Stimulated activated CD8-positive, alpha-beta memory T cell treated with anti-CD3 and anti-CD28 coated beads, Interleukin-7, amount 100 ng/mL, for 4 hours (primary cell): Measurements from ENCODE around the gene AOPEP.
"Not testable (repeated sequence)": the region's sequence is repeated elsewhere in the genome, so short reads cannot be mapped to it uniquely, and the experiment has no call there.

ENCODE experiments used
- DNase-seq, 2 donors: peaks; one replicate each; pipeline ENCODE4 v3.0.0-alpha.2; 2020; ENCODE audit warnings: low read depth in 2 of 2

The AOPEP gene

GRCh38 chr9:95014917-95015316, 288.4 kb downstream of the AOPEP start:
- DNase-seq = no peak

DNA sequence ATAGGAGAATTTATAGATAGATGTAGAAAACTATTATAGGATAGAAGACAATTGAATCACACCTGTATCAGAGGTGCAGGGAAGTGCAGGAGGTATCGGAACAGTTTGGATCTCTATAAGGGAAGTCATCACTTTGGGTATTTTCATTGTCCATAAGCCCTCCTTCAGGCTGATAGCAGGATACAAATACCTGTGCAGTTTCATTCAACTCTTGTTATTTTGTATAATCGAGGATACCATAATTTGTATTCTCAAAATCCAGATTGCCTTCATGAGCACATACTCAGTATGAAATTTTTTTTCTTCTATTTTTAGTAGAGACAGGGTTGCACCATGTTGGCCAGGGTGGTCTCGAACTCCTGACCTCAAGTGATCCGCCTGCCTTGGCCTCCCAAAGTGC, 289.1 kb downstream of the AOPEP start:
- DNase-seq = no peak

GRCh38 chr9:95017062-95017461, 290.6 kb downstream of the AOPEP start:
- no peak for DNase-seq

GRCh38 chr9:95017661-95018060, 291.2 kb downstream of the AOPEP start:
- DNase-seq = no peak

GRCh38 chr9:95018099-95018936, 291.8 kb downstream of the AOPEP start:
- no peak for DNase-seq

- DNase-seq = not testable (repeated sequence)
Observed at GRCh38 chr9:95020644-95021043, 294.1 kb downstream of the AOPEP start.

GRCh38 chr9:95021166-95021886, 294.8 kb downstream of the AOPEP start:
- DNase-seq = no peak

DNA sequence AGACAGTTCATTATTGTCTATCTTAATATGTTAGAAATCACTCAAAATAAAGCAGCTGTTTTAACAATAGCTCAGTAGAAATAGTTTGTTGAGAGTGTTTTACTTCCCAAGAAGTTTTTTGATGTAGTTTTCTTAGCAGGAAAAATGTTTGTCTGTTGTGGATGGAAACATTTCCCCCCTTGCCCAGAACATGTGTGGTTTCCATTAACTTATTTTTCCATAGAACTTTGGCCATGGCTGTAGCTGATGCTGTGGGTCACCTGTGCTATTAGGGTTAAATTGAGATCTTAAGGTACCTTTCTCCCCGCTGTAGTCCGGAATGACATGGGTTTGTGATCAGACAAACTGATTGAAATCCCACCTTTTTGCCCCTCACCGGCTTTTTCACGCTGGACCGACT, 296.2 kb downstream of the AOPEP start:
- DNase-seq = no peak

DNA sequence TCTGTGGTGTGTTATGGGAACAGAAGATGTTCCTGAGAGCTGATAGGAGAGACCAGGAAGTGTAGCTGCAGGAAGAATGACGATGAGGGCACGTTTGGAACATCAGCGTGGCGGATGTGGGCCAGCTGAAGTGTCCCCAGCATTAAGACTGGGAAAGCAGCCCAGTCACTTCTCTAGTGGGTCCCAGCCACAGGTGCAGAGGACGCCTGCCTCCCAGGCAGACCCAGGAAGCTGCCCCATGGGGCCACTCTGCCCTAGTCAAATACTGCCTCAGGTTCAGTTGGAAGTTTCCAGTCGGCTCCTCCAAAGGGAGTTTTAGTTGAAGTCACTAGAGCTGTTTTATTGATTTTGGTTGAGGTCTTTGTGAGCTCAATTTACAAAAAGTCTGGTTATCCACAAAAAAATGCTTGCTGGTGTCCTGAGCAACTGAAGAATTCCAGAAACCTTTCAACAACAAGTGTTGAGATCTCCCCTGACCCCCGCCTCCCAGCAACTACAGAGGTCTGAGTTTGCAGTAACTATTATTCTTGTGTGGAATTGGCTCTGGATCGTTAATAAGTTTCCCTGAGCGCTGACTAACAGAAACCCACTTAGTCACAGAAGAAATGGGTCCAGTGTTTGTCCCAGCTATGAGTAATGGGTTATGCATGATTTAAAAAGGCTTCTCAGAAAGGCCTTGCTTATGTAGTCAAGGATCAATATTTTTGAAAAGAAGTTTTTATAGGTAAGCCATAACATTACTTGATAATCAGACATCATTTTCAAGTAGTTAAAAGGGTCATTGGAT, 296.9 kb downstream of the AOPEP start:
- no peak for DNase-seq

GRCh38 chr9:95024097-95024671, 297.7 kb downstream of the AOPEP start:
- DNase-seq = no peak

DNA sequence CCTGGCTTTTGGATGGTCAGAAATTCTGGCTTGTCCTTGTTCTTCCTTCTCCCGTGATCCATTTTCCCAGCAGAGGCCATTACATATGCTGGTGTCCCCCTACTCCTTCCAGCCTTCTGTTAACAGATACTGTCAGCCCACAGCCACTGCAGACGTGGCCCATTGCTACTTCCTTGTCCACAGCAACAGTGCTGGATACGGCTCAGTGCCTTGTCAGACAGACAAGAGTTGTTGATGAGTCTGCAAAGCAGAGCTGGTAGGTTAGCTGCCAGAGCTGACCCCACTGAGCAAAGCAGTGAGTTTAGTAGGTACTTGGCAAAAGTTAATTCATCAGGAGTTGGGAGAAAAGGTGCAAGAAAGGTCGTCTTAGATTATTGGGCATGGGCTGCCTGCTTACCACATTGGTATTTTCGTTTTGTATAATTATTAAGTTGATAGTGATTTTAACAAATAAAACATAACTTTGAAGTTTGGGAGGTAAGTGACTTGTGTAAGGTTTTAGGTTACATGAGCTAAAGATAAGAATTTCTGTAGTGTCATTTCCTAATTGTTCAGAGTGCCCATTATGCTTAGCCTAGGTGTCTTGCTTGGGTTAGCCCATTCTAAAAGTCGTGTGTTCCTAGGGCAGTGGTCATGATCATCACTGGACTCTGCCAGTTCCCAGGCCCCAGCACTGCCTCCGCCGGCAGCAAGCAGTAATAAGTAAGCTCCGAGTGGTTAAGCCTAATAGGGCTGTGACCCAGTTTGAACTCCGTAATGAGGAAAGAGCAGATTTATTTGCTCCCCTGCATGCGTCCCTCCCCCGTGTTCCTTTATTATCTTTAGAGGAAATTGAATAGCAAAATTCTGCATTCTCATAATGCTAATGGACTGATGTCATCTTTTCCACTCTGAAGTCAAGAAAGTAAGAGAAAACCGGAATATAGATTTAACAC, 299.0 kb downstream of the AOPEP start:
- no peak for DNase-seq

- DNase-seq = no peak
Observed at GRCh38 chr9:95026148-95026524, 299.6 kb downstream of the AOPEP start.

- no peak for DNase-seq
Observed at GRCh38 chr9:95027914-95028852, 301.7 kb downstream of the AOPEP start.

- no peak for DNase-seq
Observed at GRCh38 chr9:95028853-95029219, 302.3 kb downstream of the AOPEP start.

DNA sequence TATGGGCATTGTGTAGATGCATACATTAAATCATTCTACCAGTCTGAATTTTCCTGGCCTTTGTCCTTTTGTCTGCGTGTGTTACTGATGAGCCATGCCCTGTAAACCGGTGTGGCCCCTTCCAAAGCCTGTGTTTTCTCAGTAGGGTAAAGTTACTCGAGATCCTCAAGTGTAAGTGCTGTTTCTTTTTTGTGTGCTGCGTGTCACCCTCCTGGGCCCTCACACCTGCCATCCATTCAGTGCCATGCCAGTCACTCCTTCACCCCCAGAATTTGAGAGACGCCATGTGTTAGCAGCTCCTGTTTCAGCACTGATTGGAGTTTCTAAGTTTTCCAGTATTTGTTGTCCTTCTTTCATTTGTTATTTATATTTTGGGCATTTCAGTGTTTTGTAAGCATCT, 302.8 kb downstream of the AOPEP start:
- no peak for DNase-seq

DNA sequence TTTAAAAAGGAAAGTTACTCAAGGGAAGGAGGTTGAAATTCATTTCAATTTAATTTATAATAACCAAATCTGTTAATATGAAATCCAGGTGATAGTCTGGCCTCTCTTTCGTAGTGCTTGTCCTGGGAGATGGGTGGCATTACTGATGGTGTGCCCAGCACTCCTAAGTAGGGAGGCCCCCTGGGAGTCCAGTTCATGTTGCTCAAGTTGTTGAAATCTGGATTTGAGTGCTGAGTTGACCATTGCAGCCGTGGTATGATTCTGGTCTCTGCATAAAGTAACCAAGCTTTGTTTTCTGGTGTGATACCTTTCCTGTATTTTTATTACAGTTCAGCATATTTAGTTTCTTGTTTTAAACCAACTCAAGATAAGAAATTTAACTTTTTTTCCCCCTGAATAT, 303.2 kb downstream of the AOPEP start:
- no peak for DNase-seq

- no peak for DNase-seq
Observed at GRCh38 chr9:95030344-95030743, 303.8 kb downstream of the AOPEP start.

DNA sequence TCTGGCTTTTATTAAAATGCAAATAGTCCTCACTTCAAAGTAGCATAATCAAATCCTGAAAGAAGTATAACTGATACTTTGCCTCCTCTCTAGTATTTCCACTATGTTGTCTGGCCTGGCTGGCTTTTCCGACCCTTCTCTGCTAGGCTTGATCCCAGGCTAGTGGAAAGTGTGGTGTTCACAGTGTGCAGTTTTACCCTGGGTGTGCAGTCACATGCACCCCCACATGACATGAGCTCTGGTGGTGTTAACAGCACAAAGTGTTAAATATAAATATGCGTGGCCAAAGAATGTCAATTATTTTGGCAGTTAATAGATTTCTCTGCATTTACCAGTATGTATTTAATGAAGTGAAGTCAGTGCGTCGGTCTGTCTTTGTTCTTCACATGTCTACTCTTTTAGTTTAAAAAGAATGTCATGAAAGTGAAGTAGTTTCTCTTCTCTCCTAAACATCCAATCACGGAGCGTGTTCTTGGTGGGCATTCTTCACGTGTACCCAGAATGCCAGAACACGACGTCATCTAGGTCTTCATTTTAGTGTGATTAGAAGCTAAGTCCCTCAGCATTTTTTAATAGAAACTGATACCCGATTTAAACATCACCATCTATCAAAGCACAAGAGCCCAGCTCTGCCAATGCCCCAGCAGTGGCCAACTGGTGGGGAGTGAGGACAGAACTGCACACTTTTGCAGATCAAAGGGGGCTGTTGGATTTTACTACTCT, 304.6 kb downstream of the AOPEP start:
- DNase-seq = no peak
